Astrocyte (in vitro differentiated cells and primary cell): ENCODE results near the gene DNAJB6. TPM values are rescaled to one million over a fixed set of nuclear protein-coding genes. Genes with fewer than 3 reads are reported as not detected.
"Not testable (repeated sequence)": the region's sequence is repeated elsewhere in the genome, so short reads cannot be mapped to it uniquely, and the experiment has no call there.

Experiments
- DNase-seq: peaks from one replicate; pipeline ENCODE4 v3.0.0-alpha.2; 2010; ENCODE audit warnings: low read depth
- FAIRE-seq: peaks from 2 replicates; lab custom pipeline; 2011; peaks lifted over from hg19 to GRCh38; lab: Jason Lieb, UNC
- H2AFZ ChIP-seq: 2 replicates; pipeline ENCODE4 v1.6.0; 2012; ENCODE audit warnings: low read depth, low read length, inconsistent platforms
- H3K27ac ChIP-seq: 2 replicates; pipeline ENCODE4 v1.5.1; 2011; ENCODE audit warnings: low read depth, low read length, inconsistent platforms
- H3K27me3 ChIP-seq: 2 replicates; pipeline ENCODE4 v1.6.0; 2011; ENCODE audit warnings: low read length, inconsistent platforms; ENCODE audit not compliant: insufficient read depth
- H3K36me3 ChIP-seq: 2 replicates; pipeline ENCODE4 v1.5.1; 2011; ENCODE audit warnings: low read length, inconsistent platforms; ENCODE audit not compliant: insufficient read depth
- H3K4me1 ChIP-seq: 2 replicates; pipeline ENCODE4 v1.5.1; 2011; ENCODE audit warnings: low read length, inconsistent platforms; ENCODE audit not compliant: insufficient read depth
- H3K4me2 ChIP-seq: 2 replicates; pipeline ENCODE4 v1.6.0; 2012; ENCODE audit warnings: low read length, inconsistent platforms
- H3K4me3 ChIP-seq: 2 replicates; pipeline ENCODE4 v1.5.1; 2011; ENCODE audit warnings: low read depth, mild to moderate bottlenecking, low read length, inconsistent platforms; ENCODE audit not compliant: insufficient read depth
- H3K79me2 ChIP-seq: 2 replicates; pipeline ENCODE4 v1.6.0; 2012; ENCODE audit warnings: mild to moderate bottlenecking, low read length, inconsistent platforms; ENCODE audit not compliant: insufficient read depth
- H3K9ac ChIP-seq: 2 replicates; pipeline ENCODE4 v1.6.0; 2012; ENCODE audit warnings: mild to moderate bottlenecking, low read length, inconsistent platforms
- H3K9me3 ChIP-seq: 2 replicates; pipeline ENCODE4 v1.5.1; 2012; ENCODE audit warnings: low read depth, mild to moderate bottlenecking, low read length, inconsistent platforms; ENCODE audit not compliant: insufficient read depth
- H4K20me1 ChIP-seq: 2 replicates; pipeline ENCODE4 v1.6.0; 2012; ENCODE audit warnings: low read length, inconsistent platforms; ENCODE audit not compliant: insufficient read depth
- H3K27ac Mint-ChIP-seq: one replicate; pipeline ENCODE4 v1.8.0; 2021; ENCODE audit warnings: mild to moderate bottlenecking, mixed read lengths; ENCODE audit not compliant: unreplicated experiment
- H3K27me3 Mint-ChIP-seq: one replicate; pipeline ENCODE4 v1.8.0; 2021; ENCODE audit warnings: low read depth, mixed read lengths; ENCODE audit not compliant: unreplicated experiment
- H3K36me3 Mint-ChIP-seq: one replicate; pipeline ENCODE4 v1.8.0; 2021; ENCODE audit warnings: low read depth, mixed read lengths; ENCODE audit not compliant: unreplicated experiment
- H3K4me1 Mint-ChIP-seq: one replicate; pipeline ENCODE4 v1.8.0; 2021; ENCODE audit warnings: low read depth, mixed read lengths; ENCODE audit not compliant: unreplicated experiment
- H3K4me3 Mint-ChIP-seq: one replicate; pipeline ENCODE4 v1.8.0; 2021; ENCODE audit warnings: mild to moderate bottlenecking, moderate library complexity, mixed read lengths; ENCODE audit not compliant: unreplicated experiment
- H3K9me3 Mint-ChIP-seq: one replicate; pipeline ENCODE4 v1.8.0; 2021; ENCODE audit warnings: mild to moderate bottlenecking, mixed read lengths; ENCODE audit not compliant: unreplicated experiment
- EZH2 ChIP-seq: IDR thresholded peaks from 2 replicates; pipeline ENCODE4 v1.6.1; 2012; ENCODE audit warnings: mild to moderate bottlenecking, low read length, inconsistent platforms; ENCODE audit not compliant: insufficient read depth
- total RNA-seq: library from RNA; stranded (reverse); gene quantifications from 2 replicates; pipeline ENCODE4 v1.2.1, GENCODE V29; 2021
- TF ChIP-seq, protein P1 (sequence below): IDR thresholded peaks from 2 replicates; pipeline ENCODE4 v1.5.1; 2011; ENCODE audit warnings: low read depth, mild to moderate bottlenecking, inconsistent platforms, low read length, moderate library complexity; ENCODE audit not compliant: insufficient read depth

DNAJB6 gene
- total RNA-seq, 1 donor from 2014 or later, result 179 TPM

DNA sequence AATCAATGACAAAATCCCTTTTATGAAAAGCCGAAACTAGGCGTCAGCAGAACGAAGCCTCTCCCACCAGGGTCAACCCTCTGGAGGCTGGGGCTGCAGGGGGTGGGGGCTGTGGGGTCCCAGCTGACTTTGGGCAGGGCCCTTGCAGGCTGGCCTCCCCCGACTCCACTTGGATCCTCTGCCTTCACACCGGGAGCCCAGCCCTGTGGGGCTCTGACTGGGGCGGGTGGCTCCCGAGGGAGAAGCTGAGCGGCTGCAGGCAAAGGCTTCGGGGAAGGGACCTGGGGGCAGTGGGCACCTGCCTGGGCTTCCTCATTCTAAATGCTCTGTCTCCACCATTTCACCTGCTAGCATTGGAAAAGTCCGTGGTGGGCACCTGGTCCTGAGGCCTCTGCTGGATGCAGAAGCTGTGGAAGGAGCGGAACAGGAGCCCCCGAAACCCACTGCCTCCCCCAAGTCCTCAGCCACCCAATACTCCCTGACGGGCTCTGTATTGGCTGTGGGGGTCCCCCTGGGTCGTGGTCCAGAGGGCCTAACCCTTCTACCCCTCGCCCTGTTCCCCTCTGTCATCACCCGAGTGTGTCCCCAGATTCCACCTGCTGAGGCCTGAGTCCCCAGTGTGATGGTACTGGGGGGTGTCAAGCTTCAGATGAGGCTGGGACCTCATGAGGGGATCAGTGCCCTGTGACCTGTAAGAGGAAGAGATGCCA is 108.6 kb downstream of the DNAJB6 start:
- H3K79me2 ChIP-seq, result no peaks in the 10 kb centered on the region
- DNase-seq (no peak), FAIRE-seq (no peak)
- H3K27ac ChIP-seq, result no peak overlapping the region
- H2AFZ ChIP-seq, result no peak overlapping the region
- no peak overlapping the region for H3K9ac ChIP-seq
- Mint-ChIP-seq H3K4me3 (no peak overlapping the region), H3K27ac (no peak overlapping the region), H3K9me3 (peaks cover 13% of the 10 kb centered on the region), H3K36me3 (no peaks in the 10 kb centered on the region), H3K4me1 (no peaks in the 10 kb centered on the region), H3K27me3 (no peaks in the 10 kb centered on the region)
- H3K4me2 ChIP-seq, result no peak overlapping the region
- no peaks in the 10 kb centered on the region for H3K4me1 ChIP-seq
- TF ChIP-seq EZH2, result no peak
- TF ChIP-seq, protein P1, sequence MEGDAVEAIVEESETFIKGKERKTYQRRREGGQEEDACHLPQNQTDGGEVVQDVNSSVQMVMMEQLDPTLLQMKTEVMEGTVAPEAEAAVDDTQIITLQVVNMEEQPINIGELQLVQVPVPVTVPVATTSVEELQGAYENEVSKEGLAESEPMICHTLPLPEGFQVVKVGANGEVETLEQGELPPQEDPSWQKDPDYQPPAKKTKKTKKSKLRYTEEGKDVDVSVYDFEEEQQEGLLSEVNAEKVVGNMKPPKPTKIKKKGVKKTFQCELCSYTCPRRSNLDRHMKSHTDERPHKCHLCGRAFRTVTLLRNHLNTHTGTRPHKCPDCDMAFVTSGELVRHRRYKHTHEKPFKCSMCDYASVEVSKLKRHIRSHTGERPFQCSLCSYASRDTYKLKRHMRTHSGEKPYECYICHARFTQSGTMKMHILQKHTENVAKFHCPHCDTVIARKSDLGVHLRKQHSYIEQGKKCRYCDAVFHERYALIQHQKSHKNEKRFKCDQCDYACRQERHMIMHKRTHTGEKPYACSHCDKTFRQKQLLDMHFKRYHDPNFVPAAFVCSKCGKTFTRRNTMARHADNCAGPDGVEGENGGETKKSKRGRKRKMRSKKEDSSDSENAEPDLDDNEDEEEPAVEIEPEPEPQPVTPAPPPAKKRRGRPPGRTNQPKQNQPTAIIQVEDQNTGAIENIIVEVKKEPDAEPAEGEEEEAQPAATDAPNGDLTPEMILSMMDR, result no peak
- H3K36me3 ChIP-seq, result no peaks in the 10 kb centered on the region
- no peaks in the 10 kb centered on the region for H3K27me3 ChIP-seq
- H4K20me1 ChIP-seq, result no peaks in the 10 kb centered on the region
- no peaks in the 10 kb centered on the region for H3K9me3 ChIP-seq
- no peak overlapping the region for H3K4me3 ChIP-seq

GRCh38 chr7:157445956-157446295 is 109.1 kb downstream of the DNAJB6 start:
- no peak overlapping the region for H3K4me3 ChIP-seq
- no peaks in the 10 kb centered on the region for H3K27me3 ChIP-seq
- FAIRE-seq (no peak), DNase-seq (no peak)
- no peaks in the 10 kb centered on the region for H3K79me2 ChIP-seq
- H3K9me3 Mint-ChIP-seq, result peaks cover 8% of the 10 kb centered on the region
- H3K27ac ChIP-seq, result no peak overlapping the region
- H3K9ac ChIP-seq, result no peak overlapping the region
- H3K36me3 ChIP-seq, result no peaks in the 10 kb centered on the region
- H3K9me3 ChIP-seq, result no peaks in the 10 kb centered on the region
- H3K4me1 Mint-ChIP-seq, result no peaks in the 10 kb centered on the region
- H2AFZ ChIP-seq, result no peak overlapping the region
- H3K4me2 ChIP-seq, result no peak overlapping the region
- no peaks in the 10 kb centered on the region for H3K4me1 ChIP-seq
- TF ChIP-seq, protein P1, result no peak
- no peak for TF ChIP-seq EZH2
- H3K27me3 Mint-ChIP-seq, result no peaks in the 10 kb centered on the region
- no peak overlapping the region for H3K4me3 Mint-ChIP-seq
- no peaks in the 10 kb centered on the region for H4K20me1 ChIP-seq
- H3K27ac Mint-ChIP-seq, result no peak overlapping the region
- no peaks in the 10 kb centered on the region for H3K36me3 Mint-ChIP-seq

DNA sequence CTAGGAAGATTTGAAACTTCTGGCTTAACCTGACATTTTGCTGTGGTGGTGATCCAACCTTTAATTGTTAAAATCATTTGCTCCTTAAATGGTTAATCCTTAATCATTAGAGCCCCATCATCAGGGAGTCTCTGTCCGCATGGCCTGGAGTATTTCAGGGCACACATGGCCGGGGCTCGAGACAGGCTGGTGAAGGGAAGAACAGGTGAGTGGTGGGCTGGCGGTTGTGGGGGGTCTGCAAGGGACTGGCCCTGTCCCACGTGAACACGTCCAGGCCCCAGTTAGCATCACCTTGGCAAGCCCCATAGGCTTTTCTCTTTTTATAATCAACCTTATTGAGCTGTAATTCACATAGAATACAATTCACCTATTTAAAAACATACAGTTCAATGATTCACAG is 109.5 kb downstream of the DNAJB6 start:
- H3K27me3 Mint-ChIP-seq, result no peaks in the 10 kb centered on the region
- Histone ChIP-seq H3K9ac (no peak overlapping the region), H3K4me1 (no peaks in the 10 kb centered on the region), H3K4me3 (no peak overlapping the region), H3K4me2 (no peak overlapping the region), H2AFZ (no peak overlapping the region), H3K36me3 (no peaks in the 10 kb centered on the region), H3K79me2 (no peaks in the 10 kb centered on the region), H3K27ac (no peak overlapping the region), H4K20me1 (no peaks in the 10 kb centered on the region), H3K9me3 (no peaks in the 10 kb centered on the region), H3K27me3 (no peaks in the 10 kb centered on the region)
- no peak overlapping the region for H3K27ac Mint-ChIP-seq
- TF ChIP-seq, protein P1, result no peak
- no peak for TF ChIP-seq EZH2
- H3K36me3 Mint-ChIP-seq, result no peaks in the 10 kb centered on the region
- no peaks in the 10 kb centered on the region for H3K4me1 Mint-ChIP-seq
- no peak for FAIRE-seq
- H3K9me3 Mint-ChIP-seq, result peaks cover 8% of the 10 kb centered on the region
- no peak overlapping the region for H3K4me3 Mint-ChIP-seq
- DNase-seq, result no peak

DNA sequence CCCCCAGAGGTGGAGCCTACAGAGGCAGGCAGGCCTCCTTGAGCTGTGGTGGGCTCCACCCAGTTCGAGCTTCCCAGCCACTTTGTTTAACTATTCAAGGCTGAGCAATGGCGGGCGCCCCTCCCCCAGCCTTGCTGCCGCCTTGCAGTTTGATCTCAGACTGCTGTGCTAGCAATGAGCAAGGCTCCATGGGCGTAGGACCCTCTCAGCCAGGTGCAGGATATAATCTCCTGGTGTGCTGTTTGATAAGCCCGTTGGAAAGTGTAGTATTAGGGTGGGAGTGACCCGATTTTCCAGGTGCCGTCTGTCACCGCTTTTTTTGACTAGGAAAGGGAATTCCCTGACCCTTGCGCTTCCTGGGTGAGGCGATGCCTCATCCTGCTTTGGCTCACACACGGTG is 117.2 kb downstream of the DNAJB6 start:
- not testable (repeated sequence) for H3K9ac ChIP-seq, H3K79me2 ChIP-seq, H4K20me1 ChIP-seq, H3K4me3 ChIP-seq, H3K4me2 ChIP-seq, H3K27me3 Mint-ChIP-seq, H3K4me1 ChIP-seq, FAIRE-seq, H3K9me3 Mint-ChIP-seq, H3K4me1 Mint-ChIP-seq, H2AFZ ChIP-seq, H3K9me3 ChIP-seq, DNase-seq, H3K27me3 ChIP-seq, H3K27ac Mint-ChIP-seq, H3K36me3 ChIP-seq, H3K36me3 Mint-ChIP-seq, H3K27ac ChIP-seq, H3K4me3 Mint-ChIP-seq
